Stimulated activated CD8-positive, alpha-beta memory T cell treated with anti-CD3 and anti-CD28 coated beads, Interleukin-15, amount 100 ng/mL, for 24 hours (primary cell): ENCODE measurements around the gene PDE9A.
"Not testable (repeated sequence)": the region's sequence is repeated elsewhere in the genome, so short reads cannot be mapped to it uniquely, and the experiment has no call there.

Experiments used
- DNase-seq: peaks from one replicate; pipeline ENCODE4 v3.0.0-alpha.2; 2020; ENCODE audit warnings: low read depth

Gene PDE9A

GRCh38 chr21:42653231-42654061 is at the start of gene PDE9A:
Gene PDE9A, plus strand, starts transcription at chr21:42653621. Its CDS starts 194 bp downstream, at chr21:42653815.
- DNase-seq: no peak

- DNase-seq: no peak
These were observed 46.3 kb upstream of the PDE9A start for GRCh38 chr21:42607102-42607501.

- DNase-seq: no peak
These were observed 45.8 kb upstream of the PDE9A start for GRCh38 chr21:42607525-42608102.

- no peak for DNase-seq
These were observed 45.0 kb upstream of the PDE9A start for GRCh38 chr21:42608446-42608845.

GRCh38 chr21:42609811-42610210 is 43.6 kb upstream of the PDE9A start:
- no peak for DNase-seq

GRCh38 chr21:42611852-42612251 is 41.6 kb upstream of the PDE9A start:
- DNase-seq: no peak

GRCh38 chr21:42612390-42612789 is 41.0 kb upstream of the PDE9A start:
- DNase-seq: no peak

- no peak for DNase-seq
These were observed 39.7 kb upstream of the PDE9A start for GRCh38 chr21:42613756-42614155.

GRCh38 chr21:42614396-42614795 is 39.0 kb upstream of the PDE9A start:
- DNase-seq: no peak

GRCh38 chr21:42614811-42615351 is 38.5 kb upstream of the PDE9A start:
- no peak for DNase-seq

GRCh38 chr21:42615377-42615776 is 38.0 kb upstream of the PDE9A start:
- not testable (repeated sequence) for DNase-seq

- no peak for DNase-seq
These were observed 37.5 kb upstream of the PDE9A start for GRCh38 chr21:42615924-42616323.

- DNase-seq: no peak
These were observed 37.0 kb upstream of the PDE9A start for GRCh38 chr21:42616446-42616845.

- DNase-seq: no peak
These were observed 36.5 kb upstream of the PDE9A start for GRCh38 chr21:42616941-42617340.

- DNase-seq: no peak
These were observed 35.9 kb upstream of the PDE9A start for GRCh38 chr21:42617486-42617885.

GRCh38 chr21:42618707-42619102 is 34.7 kb upstream of the PDE9A start:
- no peak for DNase-seq

GRCh38 chr21:42619166-42619565 is 34.3 kb upstream of the PDE9A start:
- no peak for DNase-seq

GRCh38 chr21:42619841-42620240 is 33.6 kb upstream of the PDE9A start:
- no peak for DNase-seq

GRCh38 chr21:42621166-42621818 is 32.1 kb upstream of the PDE9A start:
- no peak for DNase-seq

GRCh38 chr21:42621819-42622177 is 31.6 kb upstream of the PDE9A start:
- DNase-seq: no peak

GRCh38 chr21:42622284-42622683 is 31.1 kb upstream of the PDE9A start:
- DNase-seq: no peak

- no peak for DNase-seq
These were observed 29.7 kb upstream of the PDE9A start for GRCh38 chr21:42623694-42624093.
